Measurements from ENCODE around the gene ARL5B. TPM values are rescaled to one million over a fixed set of nuclear protein-coding genes. Genes with fewer than 3 reads are reported as not detected.

The ARL5B gene
- total RNA-seq, 1 experiment from 2014 or later = 12.2 TPM

GRCh38 chr10:18651324-18652007 lies 7.8 kb upstream of the ARL5B start, which contains the start of gene NSUN6:
NSUN6 (minus strand) TSS chr10:18651587; CDS start chr10:18651203, 384 bp downstream.
- DNase-seq (ENCODE audit: low read depth, low spot score) = no peak
- H3K27ac ChIP-seq (ENCODE audit: low read length) = peak within 1 kb of the TSS; percentile 89
- H3K4me3 ChIP-seq (ENCODE audit: low read depth in 2 of 2, low read length in 2 of 2) = peak within 1 kb of the TSS; percentile 96 to 98
- no TSS peak for BruUV-seq (replicated peaks)
- intact Hi-C loops (cut with micrococcal nuclease; ENCODE audit: unreplicated experiment) (no loop called here), in situ Hi-C loops (cut with HindIII; ENCODE audit: low pct_unique_long_range_greater_than_20kb, low sequenced_read_pairs) (no loop called here)
- peak; percentile 99 for ATAC-seq
- H3K36me3 ChIP-seq (ENCODE audit: control insufficient read depth, insufficient read depth, low read length) = peaks cover 5% of the 10 kb centered on the region; the same call in 1 of the 2 replicates
- ChIA-PET CTCF (no interaction called here), POLR2A (no interaction called here)
- H3K9me3 ChIP-seq (ENCODE audit: control insufficient read depth, insufficient read depth, low read depth, low read length) = no peaks in the 10 kb centered on the region
- no peaks in the 10 kb centered on the region for H3K27me3 ChIP-seq (ENCODE audit: control insufficient read depth, insufficient read depth, low read length)
- peaks cover 5% of the 10 kb centered on the region; the same call in 1 of the 2 replicates for H3K4me1 ChIP-seq (ENCODE audit: control insufficient read depth, insufficient read depth, low read length)
- no peak for TF ChIP-seq REST (IDR thresholded peaks at IDR 0.05; ENCODE audit: insufficient read depth in 1 of 2, low read depth in 2 of 2, low read length in 1 of 2)
- TF ChIP-seq TCF7L2 (IDR thresholded peaks at IDR 0.05; ENCODE audit: low read depth, low read length) = no peak
- peak; percentile 56; the same call in 1 of the 2 replicates for TF ChIP-seq POLR2AphosphoS5 (IDR thresholded peaks at IDR 0.05; ENCODE audit: low read depth, low read length)
- no peak; the same call in 1 of the 2 replicates for TF ChIP-seq SIN3A (IDR thresholded peaks at IDR 0.05; ENCODE audit: borderline replicate concordance, insufficient read depth, low read depth, low read length)

GRCh38 chr10:18653112-18653511 lies 6.1 kb upstream of the ARL5B start:
- H3K4me3 ChIP-seq (ENCODE audit: low read depth in 2 of 2, low read length in 2 of 2) = no peak overlapping the region
- DNase-seq (ENCODE audit: low read depth, low spot score) = no peak
- H3K27me3 ChIP-seq (ENCODE audit: control insufficient read depth, insufficient read depth, low read length) = no peaks in the 10 kb centered on the region
- no peak overlapping the region for H3K27ac ChIP-seq (ENCODE audit: low read length)
- no peaks in the 10 kb centered on the region for H3K9me3 ChIP-seq (ENCODE audit: control insufficient read depth, insufficient read depth, low read depth, low read length)
- ChIA-PET POLR2A (no interaction called here), CTCF (no interaction called here)
- intact Hi-C loops (cut with micrococcal nuclease; ENCODE audit: unreplicated experiment) (no loop called here), in situ Hi-C loops (cut with HindIII; ENCODE audit: low pct_unique_long_range_greater_than_20kb, low sequenced_read_pairs) (no loop called here)
- peaks cover 8% of the 10 kb centered on the region; the same call in 1 of the 2 replicates for H3K4me1 ChIP-seq (ENCODE audit: control insufficient read depth, insufficient read depth, low read length)
- TF ChIP-seq TCF7L2 (IDR thresholded peaks at IDR 0.05; ENCODE audit: low read depth, low read length) (no peak), REST (IDR thresholded peaks at IDR 0.05; ENCODE audit: insufficient read depth in 1 of 2, low read depth in 2 of 2, low read length in 1 of 2) (no peak), POLR2AphosphoS5 (IDR thresholded peaks at IDR 0.05; ENCODE audit: low read depth, low read length) (no peak), SIN3A (IDR thresholded peaks at IDR 0.05; ENCODE audit: borderline replicate concordance, insufficient read depth, low read depth, low read length) (no peak), CTCF (IDR thresholded peaks at IDR 0.05) (no peak)
- no peak for ATAC-seq
- H3K36me3 ChIP-seq (ENCODE audit: control insufficient read depth, insufficient read depth, low read length) = peaks cover 5% of the 10 kb centered on the region; the same call in 1 of the 2 replicates
- BruUV-seq (replicated peaks) = no TSS peak
